ENCODE data around the gene POLG2.

The POLG2 gene

DNA sequence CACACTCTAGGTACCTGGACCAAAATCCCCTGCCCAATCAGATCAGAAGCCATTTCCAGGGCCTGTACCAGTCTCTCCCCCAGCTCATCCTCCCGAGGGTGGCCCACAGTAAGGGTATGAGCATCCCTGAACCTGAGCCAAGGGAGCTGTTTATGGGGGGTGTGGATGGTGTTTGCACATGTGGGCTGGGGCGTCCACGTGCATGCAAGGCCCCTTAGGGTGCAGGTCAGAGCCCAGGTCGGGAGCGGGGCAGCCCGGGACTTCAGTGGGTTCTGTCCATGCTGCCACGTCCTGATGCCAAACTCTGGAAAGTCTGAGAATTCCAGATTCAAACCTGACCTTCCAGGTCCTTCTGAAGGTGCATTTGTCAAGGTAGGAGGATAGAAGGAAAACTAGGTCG lies 38.1 kb downstream of the POLG2 start:
- H3K27me3 ChIP-seq (ENCODE audit: control insufficient read depth, low read length): no peaks in the 10 kb centered on the region
- peaks cover 33% of the 10 kb centered on the region for H3K79me2 ChIP-seq (ENCODE audit: control insufficient read depth, low read length)
- no peaks in the 10 kb centered on the region for H4K20me1 ChIP-seq (ENCODE audit: control insufficient read depth, insufficient read depth, low read depth, low read length)
- H3K4me2 ChIP-seq (ENCODE audit: low read length): no peak overlapping the region
- TF ChIP-seq, protein P1, sequence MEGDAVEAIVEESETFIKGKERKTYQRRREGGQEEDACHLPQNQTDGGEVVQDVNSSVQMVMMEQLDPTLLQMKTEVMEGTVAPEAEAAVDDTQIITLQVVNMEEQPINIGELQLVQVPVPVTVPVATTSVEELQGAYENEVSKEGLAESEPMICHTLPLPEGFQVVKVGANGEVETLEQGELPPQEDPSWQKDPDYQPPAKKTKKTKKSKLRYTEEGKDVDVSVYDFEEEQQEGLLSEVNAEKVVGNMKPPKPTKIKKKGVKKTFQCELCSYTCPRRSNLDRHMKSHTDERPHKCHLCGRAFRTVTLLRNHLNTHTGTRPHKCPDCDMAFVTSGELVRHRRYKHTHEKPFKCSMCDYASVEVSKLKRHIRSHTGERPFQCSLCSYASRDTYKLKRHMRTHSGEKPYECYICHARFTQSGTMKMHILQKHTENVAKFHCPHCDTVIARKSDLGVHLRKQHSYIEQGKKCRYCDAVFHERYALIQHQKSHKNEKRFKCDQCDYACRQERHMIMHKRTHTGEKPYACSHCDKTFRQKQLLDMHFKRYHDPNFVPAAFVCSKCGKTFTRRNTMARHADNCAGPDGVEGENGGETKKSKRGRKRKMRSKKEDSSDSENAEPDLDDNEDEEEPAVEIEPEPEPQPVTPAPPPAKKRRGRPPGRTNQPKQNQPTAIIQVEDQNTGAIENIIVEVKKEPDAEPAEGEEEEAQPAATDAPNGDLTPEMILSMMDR (IDR thresholded peaks at IDR 0.05; ENCODE audit: low read depth, low read length, poor library complexity, severe bottlenecking): no peak
- TF ChIP-seq EZH2phosphoT487 (IDR thresholded peaks at IDR 0.05; ENCODE audit: borderline replicate concordance, low read length): no peak
- peaks cover 49% of the 10 kb centered on the region for H3K4me1 ChIP-seq (ENCODE audit: control insufficient read depth, low read length)
- H3F3A ChIP-seq (ENCODE audit: control insufficient read depth, insufficient read depth): peaks cover 19% of the 10 kb centered on the region
- no peak overlapping the region for H3K4me3 ChIP-seq (ENCODE audit: low read length)
- no peaks in the 10 kb centered on the region for H3K9me2 ChIP-seq (replicated peaks; ENCODE audit: control insufficient read depth, low read length)
- no peak overlapping the region; the same call in 1 of the 2 replicates for H3K27ac ChIP-seq (ENCODE audit: low read depth, low read length)
- H3K36me3 ChIP-seq (ENCODE audit: control insufficient read depth, low read length): peaks cover 72% of the 10 kb centered on the region
- H3K9me3 ChIP-seq (ENCODE audit: control insufficient read depth, insufficient read depth, low read length): no peaks in the 10 kb centered on the region

GRCh38 chr17:64457156-64457555 lies 39.7 kb downstream of the POLG2 start:
- H3K79me2 ChIP-seq (ENCODE audit: control insufficient read depth, low read length): peaks cover 47% of the 10 kb centered on the region
- peak overlapping the region; percentile 99 for H3K27ac ChIP-seq (ENCODE audit: low read depth, low read length)
- peaks cover 23% of the 10 kb centered on the region for H3F3A ChIP-seq (ENCODE audit: control insufficient read depth, insufficient read depth)
- H4K20me1 ChIP-seq (ENCODE audit: control insufficient read depth, insufficient read depth, low read depth, low read length): no peaks in the 10 kb centered on the region
- peak overlapping the region; percentile 93 for H3K4me2 ChIP-seq (ENCODE audit: low read length)
- H3K9me3 ChIP-seq (ENCODE audit: control insufficient read depth, insufficient read depth, low read length): no peaks in the 10 kb centered on the region
- H3K9me2 ChIP-seq (replicated peaks; ENCODE audit: control insufficient read depth, low read length): no peaks in the 10 kb centered on the region
- no peaks in the 10 kb centered on the region for H3K27me3 ChIP-seq (ENCODE audit: control insufficient read depth, low read length)
- peaks cover 64% of the 10 kb centered on the region for H3K4me1 ChIP-seq (ENCODE audit: control insufficient read depth, low read length)
- no peak for TF ChIP-seq EZH2phosphoT487 (IDR thresholded peaks at IDR 0.05; ENCODE audit: borderline replicate concordance, low read length)
- TF ChIP-seq, protein P1 (IDR thresholded peaks at IDR 0.05; ENCODE audit: low read depth, low read length, poor library complexity, severe bottlenecking): no peak
- peaks cover 78% of the 10 kb centered on the region for H3K36me3 ChIP-seq (ENCODE audit: control insufficient read depth, low read length)
- H3K4me3 ChIP-seq (ENCODE audit: low read length): peak overlapping the region; percentile 74

- peaks cover 72% of the 10 kb centered on the region for H3K4me1 ChIP-seq (ENCODE audit: control insufficient read depth, low read length)
- peaks cover 55% of the 10 kb centered on the region for H3K79me2 ChIP-seq (ENCODE audit: control insufficient read depth, low read length)
- H4K20me1 ChIP-seq (ENCODE audit: control insufficient read depth, insufficient read depth, low read depth, low read length): no peaks in the 10 kb centered on the region
- H3K9me3 ChIP-seq (ENCODE audit: control insufficient read depth, insufficient read depth, low read length): no peaks in the 10 kb centered on the region
- H3K27me3 ChIP-seq (ENCODE audit: control insufficient read depth, low read length): no peaks in the 10 kb centered on the region
- H3K4me3 ChIP-seq (ENCODE audit: low read length): peak overlapping the region; percentile 74
- peak overlapping the region; percentile 93 for H3K4me2 ChIP-seq (ENCODE audit: low read length)
- peak overlapping the region; percentile 99 for H3K27ac ChIP-seq (ENCODE audit: low read depth, low read length)
- TF ChIP-seq, protein P1 (IDR thresholded peaks at IDR 0.05; ENCODE audit: low read depth, low read length, poor library complexity, severe bottlenecking): no peak
- TF ChIP-seq EZH2phosphoT487 (IDR thresholded peaks at IDR 0.05; ENCODE audit: borderline replicate concordance, low read length): no peak
- H3F3A ChIP-seq (ENCODE audit: control insufficient read depth, insufficient read depth): peaks cover 23% of the 10 kb centered on the region
- no peaks in the 10 kb centered on the region for H3K9me2 ChIP-seq (replicated peaks; ENCODE audit: control insufficient read depth, low read length)
- peaks cover 76% of the 10 kb centered on the region for H3K36me3 ChIP-seq (ENCODE audit: control insufficient read depth, low read length)
Observed at GRCh38 chr17:64455993-64456885, 40.6 kb downstream of the POLG2 start.

Data from DOHH2 (cell line).